HUES6 (cell line): ENCODE results near the gene SKAP1.

Source experiments
- H3K27ac ChIP-seq: 2 replicates; pipeline ENCODE4 v1.7.0; 2013; ENCODE audit warnings: low read depth, mild to moderate bottlenecking, low read length, inconsistent platforms
- H3K27me3 ChIP-seq: 2 replicates; pipeline ENCODE4 v1.6.1; 2013; ENCODE audit warnings: low read length; ENCODE audit not compliant: control insufficient read depth, insufficient read depth
- H3K36me3 ChIP-seq: 2 replicates; pipeline ENCODE4 v1.6.1; 2013; ENCODE audit warnings: low read length; ENCODE audit not compliant: control insufficient read depth, insufficient read depth
- H3K4me1 ChIP-seq: 2 replicates; pipeline ENCODE4 v1.6.1; 2013; ENCODE audit warnings: low read length; ENCODE audit not compliant: control insufficient read depth, insufficient read depth
- H3K4me3 ChIP-seq: 2 replicates; pipeline ENCODE4 v1.5.1; 2013; ENCODE audit warnings: low read depth, low read length
- H3K9ac ChIP-seq: one replicate; pipeline ENCODE4 v1.6.1; 2013; ENCODE audit warnings: mild to moderate bottlenecking, low read length
- H3K9me3 ChIP-seq: 2 replicates; pipeline ENCODE4 v1.6.1; 2013; ENCODE audit warnings: low read depth, low read length; ENCODE audit not compliant: control insufficient read depth, insufficient read depth

The SKAP1 gene

GRCh38 chr17:48122665-48123045 lies 307.4 kb downstream of the SKAP1 start:
- H3K27ac ChIP-seq: no peak overlapping the region
- H3K9me3 ChIP-seq: no peaks in the 10 kb centered on the region
- peaks cover 41% of the 10 kb centered on the region for H3K36me3 ChIP-seq
- H3K9ac ChIP-seq: no peak overlapping the region
- no peaks in the 10 kb centered on the region for H3K27me3 ChIP-seq
- H3K4me3 ChIP-seq: no peak overlapping the region
- peaks cover 3% of the 10 kb centered on the region; the same call in 1 of the 2 replicates for H3K4me1 ChIP-seq

DNA sequence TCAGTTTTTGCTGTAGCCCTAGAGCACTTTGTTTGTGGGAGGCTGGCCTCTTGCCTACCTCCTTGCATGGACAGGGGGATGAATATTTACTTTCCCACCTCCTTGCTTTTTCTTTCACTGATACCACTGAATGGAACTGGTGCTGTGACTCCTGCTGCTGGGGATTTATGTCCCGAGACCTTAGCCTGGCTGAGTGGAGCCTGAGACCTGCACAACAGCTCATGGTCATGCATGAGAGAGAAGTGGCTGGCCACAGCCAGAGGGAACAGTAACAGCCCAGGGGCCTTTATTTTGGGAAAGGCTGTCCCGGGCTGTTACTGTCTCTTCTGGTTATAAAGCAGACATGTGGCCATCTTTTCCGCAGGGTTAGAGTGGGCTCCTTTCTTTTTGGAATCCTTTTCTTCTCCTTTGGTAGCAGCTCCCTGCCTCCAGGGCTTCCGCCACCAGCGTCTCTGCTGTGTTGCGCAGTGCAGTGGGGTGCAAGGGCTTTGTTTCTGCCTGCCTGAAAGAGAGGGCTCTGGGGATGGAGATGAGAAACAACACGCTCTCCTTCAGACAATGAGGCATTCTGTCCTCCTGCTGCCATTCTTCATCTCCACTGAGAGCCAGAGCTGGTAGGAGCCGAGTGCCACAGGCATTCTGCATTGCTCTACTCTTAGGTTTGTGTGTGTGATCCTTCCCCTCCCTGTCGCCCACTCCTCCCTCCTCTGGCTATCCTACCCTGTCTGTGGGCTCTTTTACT lies 307.9 kb downstream of the SKAP1 start:
- no peak overlapping the region for H3K4me3 ChIP-seq
- no peaks in the 10 kb centered on the region; the same call in 1 of the 2 replicates for H3K4me1 ChIP-seq
- H3K36me3 ChIP-seq: peaks cover 44% of the 10 kb centered on the region
- H3K9me3 ChIP-seq: no peaks in the 10 kb centered on the region
- H3K9ac ChIP-seq: no peak overlapping the region
- no peaks in the 10 kb centered on the region for H3K27me3 ChIP-seq
- no peak overlapping the region for H3K27ac ChIP-seq

GRCh38 chr17:48113201-48113676 lies 316.8 kb downstream of the SKAP1 start:
- H3K27me3 ChIP-seq: no peaks in the 10 kb centered on the region
- no peaks in the 10 kb centered on the region for H3K9me3 ChIP-seq
- H3K4me1 ChIP-seq: peaks cover 4% of the 10 kb centered on the region; the same call in 1 of the 2 replicates
- no peak overlapping the region for H3K4me3 ChIP-seq
- H3K9ac ChIP-seq: no peak overlapping the region
- H3K27ac ChIP-seq: no peak overlapping the region
- peaks cover 27% of the 10 kb centered on the region for H3K36me3 ChIP-seq

GRCh38 chr17:48111937-48112241 lies 318.1 kb downstream of the SKAP1 start:
- Histone ChIP-seq H3K27ac (no peak overlapping the region), H3K4me1 (peaks cover 4% of the 10 kb centered on the region; the same call in 1 of the 2 replicates), H3K36me3 (peaks cover 18% of the 10 kb centered on the region), H3K9me3 (no peaks in the 10 kb centered on the region), H3K4me3 (no peak overlapping the region), H3K9ac (no peak overlapping the region), H3K27me3 (no peaks in the 10 kb centered on the region)

DNA sequence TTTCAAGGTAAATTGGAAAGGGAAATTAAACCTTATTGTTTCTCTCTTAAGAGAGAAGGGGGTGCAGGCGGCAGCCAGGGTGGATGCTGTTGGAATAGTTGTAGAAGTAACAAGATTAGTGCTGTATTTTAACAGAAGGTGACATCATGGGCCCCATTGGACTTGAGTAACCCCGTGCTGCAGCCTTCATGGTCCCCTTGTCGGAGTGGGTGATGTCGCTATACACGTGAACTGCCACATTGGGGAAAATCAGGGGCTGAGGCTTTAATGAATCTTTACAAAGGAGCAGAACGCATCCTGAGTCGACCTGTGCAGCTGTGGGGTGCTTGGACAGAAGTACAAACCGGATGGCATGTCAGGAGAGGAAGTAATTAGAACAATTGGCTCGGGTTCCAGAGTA lies 319.3 kb downstream of the SKAP1 start:
- H3K4me1 ChIP-seq: peaks cover 4% of the 10 kb centered on the region; the same call in 1 of the 2 replicates
- peaks cover 15% of the 10 kb centered on the region for H3K36me3 ChIP-seq
- H3K27me3 ChIP-seq: no peaks in the 10 kb centered on the region
- H3K4me3 ChIP-seq: no peak overlapping the region
- H3K9me3 ChIP-seq: no peaks in the 10 kb centered on the region
- no peak overlapping the region for H3K9ac ChIP-seq
- H3K27ac ChIP-seq: no peak overlapping the region

DNA sequence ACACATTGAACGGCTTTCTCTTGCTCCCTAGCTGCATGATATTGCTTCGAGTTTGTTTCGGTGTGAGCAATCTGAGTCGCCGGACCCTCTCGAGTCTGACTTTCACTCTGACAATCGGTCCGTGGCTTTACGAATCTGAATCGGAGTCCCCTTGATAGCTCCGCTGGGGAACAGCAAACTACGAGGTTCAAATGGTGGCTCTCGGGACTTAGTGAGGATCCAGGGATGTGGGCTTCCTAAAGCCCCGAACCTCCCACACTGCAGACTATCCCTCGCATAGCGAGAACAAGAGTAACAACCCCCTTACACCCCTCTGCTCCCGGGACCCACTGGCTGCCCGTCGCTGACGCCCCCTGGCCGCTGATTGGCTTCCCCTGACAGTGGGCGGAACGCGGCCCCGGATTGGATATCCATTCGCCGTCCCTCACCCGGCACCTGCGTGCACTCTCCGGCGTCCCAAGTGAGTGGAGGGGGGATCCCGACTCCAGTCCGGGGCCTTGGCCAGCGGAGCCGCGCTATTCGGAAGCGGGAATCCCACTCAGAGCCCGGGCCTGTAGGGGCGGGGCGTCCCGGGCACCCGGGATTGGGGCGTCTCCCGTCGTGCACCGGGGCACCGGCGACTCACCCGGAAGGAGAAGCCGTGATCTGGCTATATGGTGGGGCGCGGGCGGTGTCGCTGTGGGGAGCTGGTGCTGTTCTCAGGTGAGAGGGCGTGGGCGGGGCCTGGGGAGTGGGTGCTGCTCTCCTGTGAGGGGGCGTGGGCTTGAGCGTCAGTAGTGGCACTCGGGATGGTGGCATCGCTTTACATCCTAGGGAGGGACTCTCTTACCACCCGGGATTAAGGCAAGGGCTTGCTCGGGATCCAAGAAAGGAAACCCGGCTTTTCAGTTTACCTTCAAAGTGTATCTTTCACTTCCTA lies 322.6 kb downstream of the SKAP1 start, which contains the start of gene SNX11:
TSS of gene SNX11 (plus strand) at position 630 of the 919 bp plus-strand sequence. CDS start 4,278 bp downstream, outside the sequence.
- H3K27me3 ChIP-seq: no peaks in the 10 kb centered on the region
- 0 out of 2 replicates have a peak, but pooled peaks cover 3% of the 10 kb centered on the region for H3K9me3 ChIP-seq
- H3K4me3 ChIP-seq: peak within 1 kb of the TSS; percentile 89
- H3K36me3 ChIP-seq: no peaks in the 10 kb centered on the region
- peak within 1 kb of the TSS; percentile 35 for H3K27ac ChIP-seq
- H3K4me1 ChIP-seq: peaks cover 4% of the 10 kb centered on the region; the same call in 1 of the 2 replicates
- peak within 1 kb of the TSS; percentile 80 for H3K9ac ChIP-seq

GRCh38 chr17:48106802-48107136 lies 323.2 kb downstream of the SKAP1 start:
- H3K27ac ChIP-seq: no peak overlapping the region
- H3K27me3 ChIP-seq: no peaks in the 10 kb centered on the region
- peak overlapping the region; percentile 80 for H3K9ac ChIP-seq
- no peaks in the 10 kb centered on the region for H3K36me3 ChIP-seq
- peak overlapping the region; percentile 89 for H3K4me3 ChIP-seq
- peaks cover 4% of the 10 kb centered on the region; the same call in 1 of the 2 replicates for H3K4me1 ChIP-seq
- H3K9me3 ChIP-seq: 0 out of 2 replicates have a peak, but pooled peaks cover 3% of the 10 kb centered on the region

DNA sequence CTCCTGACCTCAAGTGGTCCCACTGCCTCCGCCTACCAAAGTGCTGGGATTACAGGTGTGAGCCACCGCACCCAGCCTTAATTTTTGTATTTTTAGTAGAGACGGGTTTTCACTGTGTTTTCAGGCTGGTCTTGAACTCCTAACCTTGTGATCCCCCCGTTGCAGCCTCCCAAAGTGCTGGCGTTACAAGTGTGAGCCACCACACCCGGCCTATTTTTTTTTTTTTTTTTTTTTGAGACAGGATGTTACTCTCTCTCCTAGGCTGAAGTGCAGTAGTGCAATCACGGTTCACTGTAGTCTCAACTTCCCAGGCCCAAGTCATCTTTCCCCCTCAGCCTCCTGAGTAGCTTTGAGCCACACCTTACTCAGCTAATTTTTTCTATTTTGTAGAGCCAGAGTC lies 325.6 kb downstream of the SKAP1 start:
- no peak overlapping the region for H3K4me3 ChIP-seq
- no peaks in the 10 kb centered on the region for H3K27me3 ChIP-seq
- H3K9me3 ChIP-seq: 0 out of 2 replicates have a peak, but pooled peaks cover 3% of the 10 kb centered on the region
- no peak overlapping the region for H3K9ac ChIP-seq
- peaks cover 6% of the 10 kb centered on the region; the same call in 1 of the 2 replicates for H3K4me1 ChIP-seq
- H3K27ac ChIP-seq: no peak overlapping the region
- H3K36me3 ChIP-seq: no peaks in the 10 kb centered on the region

DNA sequence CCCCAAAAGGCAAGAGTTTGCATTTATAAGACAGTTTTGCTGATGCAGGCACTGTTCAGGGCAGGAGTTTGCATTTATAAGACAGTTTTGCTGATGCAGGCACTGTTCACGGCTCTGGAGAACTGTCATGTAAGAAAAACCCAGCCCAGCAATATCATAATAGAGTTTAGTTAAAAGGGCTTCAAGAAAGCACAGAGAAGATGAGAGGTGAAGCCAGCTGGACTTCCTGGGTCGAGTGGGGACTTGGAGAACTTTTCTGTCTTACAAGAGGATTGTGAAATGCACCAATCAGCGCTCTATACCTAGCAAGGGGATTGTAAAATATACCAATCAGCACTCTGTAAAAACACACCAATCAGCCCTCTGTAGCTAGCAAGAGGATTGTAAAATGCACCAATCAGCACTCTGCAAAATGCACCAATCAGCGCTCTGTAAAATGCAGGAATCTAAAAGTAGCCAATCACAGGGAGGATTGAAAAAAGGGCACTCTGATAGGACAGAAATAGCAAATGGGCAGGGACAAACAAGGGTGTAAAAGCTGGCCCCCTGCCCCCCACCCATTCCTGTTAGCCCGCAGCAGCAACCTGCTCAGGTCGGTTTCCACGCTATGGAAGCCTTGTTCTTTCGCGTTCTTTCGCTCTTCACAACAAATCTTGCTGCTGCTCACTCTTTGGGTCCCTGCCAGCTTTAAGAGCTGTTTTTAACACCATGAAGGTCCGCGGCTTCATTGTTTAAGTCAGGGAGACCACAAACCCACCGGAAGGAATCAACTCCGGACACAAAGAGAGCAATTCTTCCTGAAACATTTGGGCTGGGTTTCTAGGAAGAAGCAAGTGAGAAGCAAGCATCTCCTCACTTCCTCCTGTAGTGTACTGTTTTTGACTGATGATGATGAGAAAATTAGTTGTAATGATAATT lies 327.0 kb downstream of the SKAP1 start:
- no peak overlapping the region for H3K27ac ChIP-seq
- H3K4me3 ChIP-seq: no peak overlapping the region
- no peaks in the 10 kb centered on the region for H3K27me3 ChIP-seq
- 0 out of 2 replicates have a peak, but pooled peaks cover 3% of the 10 kb centered on the region for H3K9me3 ChIP-seq
- H3K9ac ChIP-seq: no peak overlapping the region
- H3K36me3 ChIP-seq: no peaks in the 10 kb centered on the region
- H3K4me1 ChIP-seq: 0 out of 2 replicates have a peak, but pooled peaks cover 3% of the 10 kb centered on the region

- Histone ChIP-seq H3K27ac (no peak overlapping the region), H3K9ac (no peak overlapping the region), H3K9me3 (0 out of 2 replicates have a peak, but pooled peaks cover 3% of the 10 kb centered on the region), H3K27me3 (no peaks in the 10 kb centered on the region), H3K4me3 (peak overlapping the region; percentile 69), H3K4me1 (0 out of 2 replicates have a peak, but pooled peaks cover 3% of the 10 kb centered on the region), H3K36me3 (no peaks in the 10 kb centered on the region)
Observed at GRCh38 chr17:48102043-48102750, 327.8 kb downstream of the SKAP1 start.
